HepG2 (cell line): Measurements from ENCODE around the gene LMX1B. TPM values are rescaled to one million over a fixed set of nuclear protein-coding genes. Genes with fewer than 3 reads are reported as not detected.

Experiments
- ATAC-seq: fragments of 200-7000 bp; cut with Tn5 transposase; 3 replicates; pipeline ENCODE4 v1.9.1; 2020; ENCODE audit warnings: mild to moderate bottlenecking, moderate library complexity
- BruUV-seq: library from RNA; stranded (reverse); fragments of 400-500 nt; replicated peaks from 2 replicates; lab custom pipeline; 2021; lab: Mats Ljungman, UMichigan
- CTCF ChIA-PET: fragments of 300-600 bp; formaldehyde crosslinking; extraction: SDS; loops from one replicate; lab custom pipeline; 2021; ENCODE audit warnings: low total read pairs, inconsistent platforms, low intra/inter-chr PET ratio; lab: Yijun Ruan, JAX
- POLR2A ChIA-PET: fragments of 350-600 bp; sonication (Branson Sonifier 250); formaldehyde crosslinking; loops from one replicate; lab custom pipeline; 2020; ENCODE audit warnings: antibody characterized with exemption, inconsistent platforms; lab: Yijun Ruan, JAX
- DNase-seq: peaks from one replicate; pipeline ENCODE4 v3.0.0-alpha.2; 2015; ENCODE audit warnings: low spot score
- FAIRE-seq: peaks from 3 replicates; lab custom pipeline; 2011; peaks lifted over from hg19 to GRCh38; lab: Jason Lieb, UNC
- H2AFZ ChIP-seq: one replicate; pipeline ENCODE4 v1.6.1; 2011; ENCODE audit warnings: low read length, inconsistent platforms
- H3K27ac ChIP-seq: fragments of 300-600 bp; 3 replicates; pipeline ENCODE4 v1.8.0; 2011; ENCODE audit warnings: mixed run types, mild to moderate bottlenecking, mixed read lengths, low read length, inconsistent platforms; ENCODE audit not compliant: insufficient read depth; ENCODE audit errors: extremely low read length
- H3K27me3 ChIP-seq, 2 experiments: fragments of 200-600 bp in 1 of 2; 2 replicates in 1 of 2; 3 replicates in 1 of 2; pipeline versions ENCODE4 v1.6.0 to v1.8.0; 2011; ENCODE audit warnings: low read length in 2 of 2, mild to moderate bottlenecking in 2 of 2, moderate library complexity in 2 of 2, inconsistent platforms in 1 of 2; ENCODE audit not compliant: insufficient read depth in 2 of 2, control insufficient read depth in 1 of 2
- H3K36me3 ChIP-seq, 2 experiments: fragments of 200-600 bp in 1 of 2; replicated peaks in 1 of 2; 2 replicates in 1 of 2; 3 replicates in 1 of 2; pipeline versions ENCODE4 v1.5.1 to v1.8.0; 2011; ENCODE audit warnings: low read length in 2 of 2, inconsistent platforms in 1 of 2; ENCODE audit not compliant: insufficient read depth in 2 of 2, control insufficient read depth in 1 of 2
- H3K4me1 ChIP-seq: 2 replicates; pipeline ENCODE4 v1.5.1; 2012; ENCODE audit warnings: low read length, inconsistent platforms; ENCODE audit not compliant: insufficient read depth
- H3K4me2 ChIP-seq: 2 replicates; pipeline ENCODE4 v1.6.0; 2011; ENCODE audit warnings: low read depth, low read length, inconsistent platforms
- H3K4me3 ChIP-seq, 3 experiments: fragments of 200-600 bp in 1 of 3; sonication (generic), shearing (Covaris generic) in 1 of 3; replicated peaks in 1 of 3; 2 replicates each; pipeline ENCODE4 v1.5.1; 2011 to 2016; ENCODE audit warnings: low read length in 3 of 3, inconsistent platforms in 2 of 3, low read depth in 2 of 3, mild to moderate bottlenecking in 2 of 3, control low read depth in 1 of 3, mixed read lengths in 1 of 3; ENCODE audit not compliant: insufficient read depth in 1 of 3
- H3K79me2 ChIP-seq: one replicate; pipeline ENCODE4 v1.6.1; 2011; ENCODE audit warnings: low read length, inconsistent platforms; ENCODE audit not compliant: insufficient read depth
- H3K9ac ChIP-seq: 2 replicates; pipeline ENCODE4 v1.6.0; 2011; ENCODE audit warnings: mild to moderate bottlenecking, low read depth, low read length, inconsistent platforms; ENCODE audit not compliant: insufficient read depth
- H3K9me3 ChIP-seq: 2 replicates; pipeline ENCODE4 v1.5.1; 2012; ENCODE audit warnings: mild to moderate bottlenecking, low read length
- H4K20me1 ChIP-seq: 2 replicates; pipeline ENCODE4 v1.6.0; 2011; ENCODE audit warnings: inconsistent platforms, mild to moderate bottlenecking, low read length, moderate library complexity; ENCODE audit not compliant: insufficient read depth
- ARID5B ChIP-seq: IDR thresholded peaks from 2 replicates; pipeline ENCODE4 v1.4.0; 2020; ENCODE audit warnings: mild to moderate bottlenecking, missing genetic modification reagents
- FOXK2 ChIP-seq: fragments of 450-650 bp; IDR thresholded peaks from 2 replicates; pipeline ENCODE4 v1.6.1; 2016
- GATAD1 ChIP-seq: IDR thresholded peaks from 2 replicates; pipeline ENCODE4 v1.6.1; 2016; ENCODE audit warnings: missing genetic modification reagents, missing compliant biosample characterization
- HNF1A ChIP-seq, 2 experiments: sonication (generic) in 1 of 2; formaldehyde crosslinking in 1 of 2; IDR thresholded peaks; 2 replicates each; pipeline versions ENCODE4 v1.4.0 to v1.6.1; 2016 to 2020; ENCODE audit warnings: borderline replicate concordance in 1 of 2, low read depth in 1 of 2, mild to moderate bottlenecking in 1 of 2, missing genetic modification reagents in 1 of 2
- HNF4G ChIP-seq, 2 experiments: sonication (generic) in 1 of 2; formaldehyde crosslinking in 1 of 2; IDR thresholded peaks; 2 replicates each; pipeline versions ENCODE4 v1.4.0 to v1.6.1; 2011 to 2020; ENCODE audit warnings: borderline replicate concordance in 2 of 2, low read depth in 2 of 2, mild to moderate bottlenecking in 2 of 2, low read length in 1 of 2, missing genetic modification reagents in 1 of 2, moderate library complexity in 1 of 2
- HNRNPK ChIP-seq: fragments of 200-400 bp; formaldehyde crosslinking; IDR thresholded peaks from 2 replicates; pipeline ENCODE4 v1.6.1; 2018; ENCODE audit warnings: low read length, low read depth, moderate library complexity, mild to moderate bottlenecking; ENCODE audit not compliant: poor library complexity, severe bottlenecking
- MBNL3 ChIP-seq: fragments of 250-450 bp; sonication (Bioruptor Pico); conservative IDR thresholded peaks from 2 replicates; pipeline ENCODE4 v1.8.0; 2022; ENCODE audit warnings: mild to moderate bottlenecking, inconsistent platforms
- NR2F2 ChIP-seq: IDR thresholded peaks from 2 replicates; pipeline ENCODE4 v1.6.1; 2012; ENCODE audit warnings: low read depth, inconsistent platforms, borderline replicate concordance
- RARG ChIP-seq: sonication (generic); formaldehyde crosslinking; IDR thresholded peaks from 2 replicates; pipeline ENCODE4 v1.4.0; 2020; ENCODE audit warnings: low read depth, mild to moderate bottlenecking, missing genetic modification reagents
- SETDB1 ChIP-seq: sonication (generic); formaldehyde crosslinking; IDR thresholded peaks from 2 replicates; pipeline ENCODE4 v1.5.1; 2020; ENCODE audit warnings: missing genetic modification reagents, mild to moderate bottlenecking, borderline replicate concordance
- SIN3A ChIP-seq: IDR thresholded peaks from 2 replicates; pipeline ENCODE4 v1.6.1; 2011; ENCODE audit warnings: low read depth, mild to moderate bottlenecking, control low read depth, low read length, borderline replicate concordance
- SIN3B ChIP-seq: fragments of 150-350 bp; IDR thresholded peaks from 2 replicates; pipeline ENCODE4 v1.6.1; 2014; ENCODE audit warnings: low read length
- SIX4 ChIP-seq: sonication (generic); formaldehyde crosslinking; IDR thresholded peaks from 2 replicates; pipeline ENCODE4 v1.4.0; 2020; ENCODE audit warnings: missing genetic modification reagents
- ZFP36 ChIP-seq: fragments of 150-350 bp; IDR thresholded peaks from 2 replicates; pipeline ENCODE4 v1.6.1; 2018; ENCODE audit warnings: borderline replicate concordance, low read length, low read depth; ENCODE audit not compliant: partially characterized antibody
- ZNF546 ChIP-seq: sonication (generic); formaldehyde crosslinking; conservative IDR thresholded peaks from 2 replicates; pipeline ENCODE4 v1.8.1; 2023; ENCODE audit warnings: mild to moderate bottlenecking, missing genetic modification reagents
- ZNF672 ChIP-seq: sonication (generic); formaldehyde crosslinking; IDR thresholded peaks from 2 replicates; pipeline ENCODE4 v1.8.1; 2022; ENCODE audit warnings: missing genetic modification reagents
- ZNF703 ChIP-seq: sonication (generic); formaldehyde crosslinking; IDR thresholded peaks from 2 replicates; pipeline ENCODE4 v1.5.1; 2020; ENCODE audit warnings: missing genetic modification reagents, mild to moderate bottlenecking, moderate library complexity, borderline replicate concordance
- WGBS: methylation state at CpG from one replicate; pipeline ENCODE4 v1.1.6; 2017; ENCODE audit warnings: low lambda C conversion rate; 5-methylcytosine and 5-hydroxymethylcytosine counted together
- in situ Hi-C: cut with HindIII; loops from 2 replicates; pipeline ENCODE4 v1.10.0; 2017; ENCODE audit warnings: low pct_unique_long_range_greater_than_20kb; ENCODE audit not compliant: extremely low pct_ligation_motif_present
- intact Hi-C: fragments of 100-400 bp; cut with micrococcal nuclease; formaldehyde crosslinking; loops from one replicate; pipeline ENCODE4 v1.10.0; 2022; ENCODE audit not compliant: unreplicated experiment
- polyA plus RNA-seq, 8 experiments: library from polyadenylated mRNA; depleted of rRNA in 3 of 8; stranded (reverse) in 7 of 8; unstranded in 1 of 8; fragments of >200 nt; fragmentation: Illumina TruSeq in 4 of 8; extraction: Trizol in 4 of 8; gene quantifications; 2 replicates each; pipeline versions ENCODE4 v1.2.1 to v1.2.3, GENCODE V29; 2011 to 2016; ENCODE audit warnings: low read depth in 4 of 8, missing spikeins in 1 of 8, mixed read lengths in 1 of 8; ENCODE audit not compliant: insufficient read depth in 1 of 8
- total RNA-seq, 5 experiments: library from RNA; depleted of rRNA; stranded (reverse); fragments of >200 nt; fragmentation: Illumina TruSeq; extraction: Trizol; gene quantifications; 2 replicates each; pipeline ENCODE4 v1.2.3, GENCODE V29; 2016; ENCODE audit warnings: low read depth in 1 of 5

LMX1B gene
- total and polyA plus RNA-seq, 2 of the 13 experiments (the other 11 are each of a cell fraction or from before 2014, with no cell fraction given), result not detected

GRCh38 chr9:126638571-126639132 is 24.9 kb downstream of the LMX1B start:
- in situ Hi-C loops, result no loop called here
- no peak overlapping the region for H3K4me3 ChIP-seq
- no peaks in the 10 kb centered on the region for H4K20me1 ChIP-seq
- H2AFZ ChIP-seq, result no peak overlapping the region
- intact Hi-C loops, result no loop called here
- FAIRE-seq, result no peak
- CTCF ChIA-PET, result no interaction called here
- H3K27ac ChIP-seq, result no peak overlapping the region
- no peak for ATAC-seq
- peaks cover 23 to 97% of the 10 kb centered on the region in 2 experiments for H3K27me3 ChIP-seq
- no TSS peak for BruUV-seq
- H3K36me3 ChIP-seq, result no peaks in the 10 kb centered on the region
- no peak overlapping the region for H3K4me2 ChIP-seq
- TF ChIP-seq HNRNPK (no peak), RARG (no peak), SIX4 (CRISPR knock-in tag) (no peak), ZNF672 (no peak), HNF4G (IDR thresholded peaks at IDR 0.05; ENCODE audit: borderline replicate concordance, low read depth, low read length) (no peak), HNF4G (CRISPR knock-in tag; IDR thresholded peaks at IDR 0.05; ENCODE audit: borderline replicate concordance, low read depth) (no peak), SIN3A (no peak), ZNF703 (CRISPR knock-in tag) (no peak), SETDB1 (CRISPR knock-in tag) (no peak), SIN3B (no peak), ZFP36 (no peak), ZNF546 (CRISPR knock-in tag) (no peak), NR2F2 (no peak), FOXK2 (no peak), ARID5B (CRISPR knock-in tag) (no peak), MBNL3 (no peak), GATAD1 (CRISPR knock-in tag) (no peak), HNF1A (IDR thresholded peaks at IDR 0.05; ENCODE audit: low read depth) (no peak), HNF1A (CRISPR knock-in tag; IDR thresholded peaks at IDR 0.05; ENCODE audit: borderline replicate concordance) (no peak)
- no peaks in the 10 kb centered on the region for H3K9me3 ChIP-seq
- no peaks in the 10 kb centered on the region for H3K4me1 ChIP-seq
- no peak overlapping the region for H3K9ac ChIP-seq
- DNase-seq, result no peak
- POLR2A ChIA-PET, result no interaction called here
- no peaks in the 10 kb centered on the region for H3K79me2 ChIP-seq
- 13% methylated on average over 17 of the region's 30 CpGs for WGBS
